ENCODE data around the gene SYT11. TPM values are rescaled to one million over a fixed set of nuclear protein-coding genes. Genes with fewer than 3 reads are reported as not detected.

Gene SYT11
- total and polyA plus RNA-seq, 2 of the 8 experiments (the other 6 are each of a cell fraction or from before 2014, with no cell fraction given), result 7.2 to 9.6 TPM

- peaks cover 0 to 27% of the 10 kb centered on the region in 2 experiments; a peak in 2 of 4 replicates for H3K79me2 ChIP-seq (ENCODE audit: control insufficient read depth in 1 of 2, insufficient read depth in 2 of 2, low read length in 2 of 2)
- peaks cover 0 to 2% (median 0%) of the 10 kb centered on the region in 4 experiments; a peak in 2 of 8 replicates for H3K36me3 ChIP-seq (ENCODE audit: control insufficient read depth in 2 of 4, insufficient read depth in 4 of 4, low read length in 3 of 4)
- H3K14ac ChIP-seq (ENCODE audit: insufficient read length), result no peak overlapping the region
- no peak overlapping the region for H4K8ac ChIP-seq (ENCODE audit: extremely low read depth, insufficient read depth, low read length)
- peaks cover 6% of the 10 kb centered on the region for H3K79me1 ChIP-seq (ENCODE audit: low read depth, low read length)
- H4K91ac ChIP-seq (replicated peaks; ENCODE audit: insufficient read length, low read length), result no peak overlapping the region
- H2AFZ ChIP-seq (ENCODE audit: low read length), result no peak overlapping the region
- H4K20me1 ChIP-seq (replicated peaks in 1 of 2; ENCODE audit: control insufficient read depth in 1 of 2, insufficient read depth in 2 of 2, low read length in 2 of 2), result no peaks in the 10 kb centered on the region
- H2BK12ac ChIP-seq (ENCODE audit: low read depth, low read length), result no peak overlapping the region
- H3K18ac ChIP-seq (ENCODE audit: extremely low read depth, low read length), result no peak overlapping the region
- H3K27me3 ChIP-seq (replicated peaks in 1 of 4; ENCODE audit: control insufficient read depth in 3 of 4, extremely low read depth in 1 of 4, insufficient read depth in 3 of 4, low read length in 3 of 4), result no peaks in the 10 kb centered on the region
- H3K4me2 ChIP-seq (ENCODE audit: insufficient read depth in 1 of 2, low read depth in 2 of 2, low read length in 2 of 2), result no peak overlapping the region
- no peaks in the 10 kb centered on the region for H3K4me1 ChIP-seq (replicated peaks in 1 of 4; ENCODE audit: control insufficient read depth in 3 of 4, insufficient read depth in 4 of 4, low read length in 3 of 4)
- no peak overlapping the region for H2BK5ac ChIP-seq (ENCODE audit: low read depth, low read length)
- H3K56ac ChIP-seq (replicated peaks; ENCODE audit: insufficient read length, low read depth, low read length), result no peak overlapping the region
- no peak overlapping the region for H3K9ac ChIP-seq (replicated peaks in 1 of 4; ENCODE audit: extremely low read depth in 1 of 4, low read depth in 3 of 4, low read length in 3 of 4)
- H3K9me3 ChIP-seq (ENCODE audit: insufficient read depth in 2 of 2, low read depth in 1 of 2, low read length in 1 of 2), result no peaks in the 10 kb centered on the region; a peak in 1 of 4 replicates
- H2BK20ac ChIP-seq (ENCODE audit: low read length), result no peak overlapping the region
- H3K27ac ChIP-seq (ENCODE audit: low read depth, low read length), result no peak overlapping the region
- TF ChIP-seq BRCA1 (IDR thresholded peaks at IDR 0.05; ENCODE audit: low read depth, low read length), result no peak
- TF ChIP-seq CTCF (IDR thresholded peaks at IDR 0.05; ENCODE audit: control extremely low read depth in 1 of 3, insufficient read depth in 1 of 3, low read depth in 1 of 3, low read length in 3 of 3), result no peak
- no peak for TF ChIP-seq USF2 (IDR thresholded peaks at IDR 0.05; ENCODE audit: low read length)
- no peak for TF ChIP-seq EP300 (IDR thresholded peaks at IDR 0.05; ENCODE audit: borderline replicate concordance in 1 of 2, low read depth in 2 of 2, low read length in 2 of 2)
- no peak for TF ChIP-seq KDM5A (IDR thresholded peaks at IDR 0.05; ENCODE audit: low read length)
- TF ChIP-seq BACH1 (IDR thresholded peaks at IDR 0.05; ENCODE audit: low read length), result no peak
- no peak for TF ChIP-seq EGR1 (IDR thresholded peaks at IDR 0.05; ENCODE audit: borderline replicate concordance, low read depth, low read length)
- TF ChIP-seq CHD2 (IDR thresholded peaks at IDR 0.05; ENCODE audit: low read length), result no peak
- no peak for TF ChIP-seq SIX5 (IDR thresholded peaks at IDR 0.05; ENCODE audit: low read depth, low read length)
- no peak overlapping the region for H2BK15ac ChIP-seq (ENCODE audit: low read length)
- H2BK120ac ChIP-seq (replicated peaks; ENCODE audit: low read depth, low read length), result no peak overlapping the region
- WGBS, 2 experiments (ENCODE audit: extremely low coverage in 1 of 2, insufficient coverage in 1 of 2, insufficient read length in 1 of 2, insufficient replicate concordance in 2 of 2, low coverage in 1 of 2, low lambda C conversion rate in 2 of 2, missing lambda C conversion rate in 1 of 2), result 89% methylated on average over 6 of the region's 6 CpGs; no CpG with 5 or more reads in 1 of the 2 experiments
- FAIRE-seq (no peak), DNase-seq (ENCODE audit: low read depth in 1 of 2, low spot score in 2 of 2) (no peak)
- H2AK5ac ChIP-seq (ENCODE audit: low read depth, low read length), result no peak overlapping the region
- no peak overlapping the region for H3K4ac ChIP-seq (replicated peaks; ENCODE audit: insufficient read length, low read depth, low read length)
- ChIA-PET CTCF (ENCODE audit: partially characterized antibody) (no interaction called here), POLR2A (ENCODE audit: partially characterized antibody) (no interaction called here)
- H3K23ac ChIP-seq (ENCODE audit: insufficient read length), result no peak overlapping the region
- H3K4me3 ChIP-seq (ENCODE audit: extremely low read depth in 1 of 4, insufficient read depth in 2 of 4, low read depth in 3 of 4, low read length in 4 of 4), result no peak overlapping the region
- no peak overlapping the region for H4K5ac ChIP-seq (ENCODE audit: insufficient read length, low read depth, low read length)
- H3K23me2 ChIP-seq (ENCODE audit: low read depth, low read length), result no peaks in the 10 kb centered on the region; the same call in 1 of the 2 replicates
Observed at GRCh38 chr1:155835548-155835947, 23.8 kb upstream of the SYT11 start.
